Tibial nerve (tissue), 4 donors: ENCODE measurements around the gene CEP95. TPM values are rescaled to one million over a fixed set of nuclear protein-coding genes. Genes with fewer than 3 reads are reported as not detected.

Experiments used
- DNase-seq, 2 donors: peaks; one replicate each; pipeline ENCODE4 v3.0.0-alpha.2; 2019; ENCODE audit warnings: low spot score in 2 of 2
- H3K27ac ChIP-seq, 4 donors: fragments of 200-600 bp; sonication (generic) in 3 of 4; one replicate each; pipeline ENCODE4 v1.5.1; 2017 to 2019; ENCODE audit warnings: mild to moderate bottlenecking in 1 of 4
- H3K27me3 ChIP-seq, 2 donors: fragments of 200-600 bp; sonication (generic) in 1 of 2; one replicate each; pipeline versions ENCODE4 v1.5.1 to v1.6.0; 2017 to 2019
- H3K36me3 ChIP-seq, 3 donors: fragments of 200-600 bp; sonication (generic); one replicate each; pipeline ENCODE4 v1.5.1; 2018 to 2019
- H3K4me1 ChIP-seq, 4 donors: fragments of 200-600 bp; sonication (generic) in 3 of 4; one replicate each; pipeline ENCODE4 v1.5.1; 2017 to 2019
- H3K4me3 ChIP-seq, 4 donors: fragments of 200-600 bp; sonication (generic) in 3 of 4; one replicate each; pipeline ENCODE4 v1.5.1; 2017 to 2019; ENCODE audit warnings: mild to moderate bottlenecking in 1 of 4, moderate library complexity in 1 of 4
- H3K9me3 ChIP-seq, 4 donors: fragments of 200-600 bp; sonication (generic) in 3 of 4; one replicate each; pipeline ENCODE4 v1.5.1; 2017 to 2019
- CTCF ChIP-seq, 5 experiments: fragments of 200-600 bp in 3 of 5; fragments of 450-650 bp in 2 of 5; sonication (generic) in 3 of 5; IDR thresholded peaks; one replicate each; pipeline ENCODE4 v1.5.1; 2016 to 2019; ENCODE audit warnings: antibody characterized with exemption in 5 of 5, mild to moderate bottlenecking in 3 of 5, moderate library complexity in 2 of 5
- EP300 ChIP-seq, 2 donors: sonication (generic); formaldehyde crosslinking; IDR thresholded peaks; one replicate each; pipeline ENCODE4 v1.6.1; 2017; ENCODE audit warnings: antibody characterized with exemption in 2 of 2, mild to moderate bottlenecking in 1 of 2
- POLR2A ChIP-seq, 2 donors: fragments of 450-650 bp; IDR thresholded peaks; one replicate each; pipeline ENCODE4 v1.6.1; 2017; ENCODE audit warnings: antibody characterized with exemption in 2 of 2, mild to moderate bottlenecking in 2 of 2, moderate library complexity in 2 of 2
- WGBS, 2 donors: methylation state at CpG; one replicate each; pipeline ENCODE4 v1.1.5; 2018; 5-methylcytosine and 5-hydroxymethylcytosine counted together
- total RNA-seq, 4 donors: library from RNA; depleted of rRNA; stranded (reverse); fragments of >200 nt; gene quantifications; one replicate each; pipeline ENCODE4 v1.1.0, GENCODE V29; 2016

Gene CEP95
- total RNA-seq, 4 donors from 2014 or later = 45.7 to 73.9 (median 59.3) TPM

GRCh38 chr17:64515829-64516228, 9.1 kb downstream of the CEP95 start:
- no peak overlapping the region for H3K4me3 ChIP-seq
- peaks cover 0 to 80% (median 21%) of the 10 kb centered on the region in 3 donors for H3K36me3 ChIP-seq
- no peak for DNase-seq
- WGBS, 2 donors = 90 to 100% methylated on average over 1 of the region's 1 CpG
- H3K4me1 ChIP-seq = no peaks in the 10 kb centered on the region
- H3K9me3 ChIP-seq = no peaks in the 10 kb centered on the region
- TF ChIP-seq EP300 (IDR thresholded peaks at IDR 0.05) (no peak), POLR2A (IDR thresholded peaks at IDR 0.05) (no peak), CTCF (IDR thresholded peaks at IDR 0.05) (no peak)
- H3K27ac ChIP-seq = no peak overlapping the region
- no peaks in the 10 kb centered on the region for H3K27me3 ChIP-seq

DNA sequence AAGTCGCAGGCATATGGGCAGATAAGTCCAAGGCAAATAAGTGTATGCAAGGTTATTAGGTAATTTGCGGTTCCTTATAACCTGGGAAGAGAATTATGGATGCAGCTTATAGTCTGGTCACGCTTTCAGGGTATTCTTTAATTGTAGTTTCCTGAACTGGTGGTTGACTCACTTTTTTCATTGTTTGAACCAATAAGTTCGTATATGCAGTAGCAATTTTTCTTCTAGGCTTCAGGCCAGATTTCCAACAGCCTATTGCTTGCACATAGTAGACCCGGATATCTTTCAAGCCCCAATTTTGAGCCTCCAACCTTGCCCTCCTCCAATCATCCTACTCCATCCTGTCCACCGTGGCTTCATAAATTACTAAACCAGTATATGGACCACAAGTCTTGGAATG, 12.8 kb downstream of the CEP95 start:
- peaks cover 0 to 99% (median 12%) of the 10 kb centered on the region in 3 donors for H3K36me3 ChIP-seq

DNA sequence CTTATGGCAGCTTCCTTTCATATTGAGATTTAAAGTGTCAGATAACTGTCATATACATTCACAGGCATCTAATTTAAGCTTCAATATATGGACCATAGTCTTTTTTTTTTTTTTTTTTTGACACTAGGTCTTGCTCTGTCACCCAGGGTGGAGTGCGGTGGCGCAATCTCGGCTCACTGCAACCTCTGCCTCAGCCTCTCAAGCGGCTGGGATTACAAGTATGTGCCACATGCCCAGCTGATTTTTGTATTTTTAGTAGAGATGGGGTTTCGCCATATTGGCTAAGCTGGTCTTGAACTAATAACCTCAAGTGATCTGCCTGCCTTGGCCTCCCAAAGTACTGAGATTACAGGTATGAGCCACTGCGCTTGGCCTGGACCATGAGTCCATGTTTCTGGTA, 13.6 kb downstream of the CEP95 start:
- no peak for DNase-seq
- H3K27ac ChIP-seq = no peak overlapping the region
- H3K36me3 ChIP-seq = peaks cover under 1 to 99% (median 4%) of the 10 kb centered on the region in 3 donors
- no peaks in the 10 kb centered on the region for H3K4me1 ChIP-seq
- no peak overlapping the region for H3K4me3 ChIP-seq
- no peak for TF ChIP-seq EP300 (IDR thresholded peaks at IDR 0.05)
- no peak for TF ChIP-seq POLR2A (IDR thresholded peaks at IDR 0.05)
- no peak for TF ChIP-seq CTCF (IDR thresholded peaks at IDR 0.05)
- no peaks in the 10 kb centered on the region for H3K27me3 ChIP-seq
- no peaks in the 10 kb centered on the region for H3K9me3 ChIP-seq
- WGBS, 2 donors = 95 to 100% methylated on average over 6 of the region's 6 CpGs

More for the DNA sequence above, 12.8 kb downstream of the CEP95 start:
- Histone ChIP-seq H3K4me3 (no peak overlapping the region), H3K27me3 (no peaks in the 10 kb centered on the region), H3K4me1 (no peaks in the 10 kb centered on the region), H3K27ac (no peak overlapping the region), H3K9me3 (no peaks in the 10 kb centered on the region)
- TF ChIP-seq CTCF (IDR thresholded peaks at IDR 0.05) (no peak), POLR2A (IDR thresholded peaks at IDR 0.05) (no peak), EP300 (IDR thresholded peaks at IDR 0.05) (no peak)
- no peak for DNase-seq
- WGBS, 2 donors = 92 to 95% methylated on average over 6 of the region's 6 CpGs

DNA sequence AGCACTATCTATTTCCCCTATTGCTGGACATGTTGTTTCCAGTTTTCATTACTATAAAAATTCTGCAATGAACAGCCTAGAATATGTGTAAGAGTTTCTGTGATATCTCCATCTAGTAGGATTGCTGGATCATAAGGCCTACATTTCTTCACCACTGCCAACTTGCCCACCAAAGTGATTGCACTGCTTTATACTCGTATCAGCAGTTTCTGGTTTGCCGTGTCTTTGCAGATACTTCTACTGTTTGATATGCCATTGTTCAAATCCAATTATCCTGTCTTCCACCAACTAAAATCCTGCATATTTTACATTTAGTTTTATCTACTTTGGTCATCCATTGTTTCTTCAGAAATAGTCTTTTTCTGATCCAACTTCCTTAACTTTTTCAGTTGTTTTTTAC, 21.1 kb downstream of the CEP95 start:
- 83 to 93% methylated on average over 2 of the region's 2 CpGs for WGBS, 2 donors
- no peaks in the 10 kb centered on the region for H3K4me1 ChIP-seq
- peaks cover 5 to 100% (median 31%) of the 10 kb centered on the region in 3 donors for H3K36me3 ChIP-seq
- H3K4me3 ChIP-seq = no peak overlapping the region
- H3K9me3 ChIP-seq = no peaks in the 10 kb centered on the region
- DNase-seq = no peak
- no peaks in the 10 kb centered on the region for H3K27me3 ChIP-seq
- TF ChIP-seq POLR2A (IDR thresholded peaks at IDR 0.05) (no peak), EP300 (IDR thresholded peaks at IDR 0.05) (no peak), CTCF (IDR thresholded peaks at IDR 0.05) (no peak)
- no peak overlapping the region for H3K27ac ChIP-seq

DNA sequence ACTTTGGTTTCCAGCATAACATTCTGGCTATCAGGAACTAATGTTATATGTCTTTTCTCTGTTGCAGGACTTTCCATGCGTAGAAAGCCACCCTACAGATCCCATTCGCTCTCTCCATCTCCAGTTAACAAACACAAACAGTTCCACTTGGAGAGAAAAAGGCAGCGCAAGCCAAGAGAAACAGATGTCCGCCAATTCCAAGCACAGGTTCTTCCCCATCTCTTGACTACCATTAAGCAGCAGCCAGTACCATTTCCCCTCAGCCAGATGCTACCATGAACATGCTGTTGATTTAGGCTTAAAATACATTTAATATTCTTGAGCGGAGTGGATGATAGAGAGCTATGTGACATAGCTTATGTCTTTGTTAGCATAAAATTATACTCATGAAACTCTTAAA, 22.4 kb downstream of the CEP95 start:
- no peak for DNase-seq
- Histone ChIP-seq H3K4me1 (no peaks in the 10 kb centered on the region), H3K4me3 (no peak overlapping the region), H3K36me3 (peaks cover 5 to 100% (median 37%) of the 10 kb centered on the region in 3 donors), H3K27me3 (no peaks in the 10 kb centered on the region), H3K9me3 (no peaks in the 10 kb centered on the region), H3K27ac (no peak overlapping the region)
- WGBS, 2 donors = 87 to 91% methylated on average over 5 of the region's 5 CpGs
- TF ChIP-seq CTCF (IDR thresholded peaks at IDR 0.05) (no peak), POLR2A (IDR thresholded peaks at IDR 0.05) (no peak), EP300 (IDR thresholded peaks at IDR 0.05) (no peak)
